KOPT-K1 (cell line): ENCODE results near the gene RYR3.

Experiments
- H3K27ac ChIP-seq: fragments of 200-600 bp; sonication (generic); 2 replicates; pipeline ENCODE4 v1.5.1; 2016; ENCODE audit warnings: antibody characterized with exemption, mild to moderate bottlenecking, low read depth, low read length; ENCODE audit not compliant: poor library complexity, severe bottlenecking
- H3K36me3 ChIP-seq: fragments of 200-600 bp; sonication (generic); 2 replicates; pipeline ENCODE4 v1.5.1; 2017; ENCODE audit warnings: antibody characterized with exemption, mild to moderate bottlenecking, low read length, moderate library complexity; ENCODE audit not compliant: insufficient read depth
- H3K9me3 ChIP-seq: fragments of 200-600 bp; sonication (generic); 2 replicates; pipeline ENCODE4 v1.5.1; 2017; ENCODE audit warnings: antibody characterized with exemption, low read length, mild to moderate bottlenecking; ENCODE audit not compliant: insufficient read depth, poor library complexity, severe bottlenecking

The RYR3 gene

DNA sequence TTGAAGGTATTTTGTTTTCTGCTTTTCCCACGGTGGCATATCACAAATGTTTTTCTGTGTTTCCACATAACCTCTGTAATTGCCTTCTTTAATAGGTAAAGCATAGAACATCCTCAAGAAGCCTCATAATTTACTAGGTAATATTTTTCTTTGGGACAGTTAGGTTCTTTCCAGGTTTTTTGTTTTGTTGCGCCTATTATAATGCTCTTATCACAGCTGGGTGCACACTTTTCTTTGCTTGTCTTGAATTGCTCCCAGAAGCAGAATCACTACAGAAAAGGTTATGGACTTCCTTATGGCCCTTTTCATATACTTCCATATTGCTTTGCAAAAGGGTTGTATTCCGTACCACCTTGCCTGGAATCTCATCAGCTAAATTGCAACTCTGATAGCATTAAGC is 213.5 kb downstream of the RYR3 start:
- H3K9me3 ChIP-seq = no peaks in the 10 kb centered on the region
- no peak overlapping the region for H3K27ac ChIP-seq
- H3K36me3 ChIP-seq = no peaks in the 10 kb centered on the region

- Histone ChIP-seq H3K9me3 (no peaks in the 10 kb centered on the region), H3K36me3 (no peaks in the 10 kb centered on the region), H3K27ac (no peak overlapping the region)
Measured at GRCh38 chr15:33526532-33526931, 215.8 kb downstream of the RYR3 start.

DNA sequence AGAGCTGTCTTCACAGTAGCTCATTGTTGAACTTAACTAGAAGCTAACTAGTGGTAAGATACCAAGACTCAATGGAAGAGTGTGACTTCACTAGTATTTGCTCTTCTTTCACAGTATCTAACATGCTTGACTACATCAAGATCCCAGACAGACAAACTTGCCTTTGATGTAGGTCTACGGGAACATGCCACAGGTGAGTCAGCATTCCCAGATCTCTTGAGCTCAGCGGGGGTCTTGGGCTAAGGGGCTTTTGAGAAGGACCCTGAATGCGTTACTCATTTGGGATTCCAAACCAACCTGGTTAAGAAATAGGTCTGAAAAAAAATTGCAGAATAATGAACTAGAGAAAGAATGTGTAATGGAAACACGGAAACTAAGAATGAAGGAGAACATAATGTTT is 222.4 kb downstream of the RYR3 start:
- no peaks in the 10 kb centered on the region for H3K36me3 ChIP-seq
- no peaks in the 10 kb centered on the region for H3K9me3 ChIP-seq
- H3K27ac ChIP-seq = no peak overlapping the region

- Histone ChIP-seq H3K36me3 (no peaks in the 10 kb centered on the region), H3K27ac (no peak overlapping the region), H3K9me3 (no peaks in the 10 kb centered on the region)
Measured at GRCh38 chr15:33534642-33535041, 223.9 kb downstream of the RYR3 start.

DNA sequence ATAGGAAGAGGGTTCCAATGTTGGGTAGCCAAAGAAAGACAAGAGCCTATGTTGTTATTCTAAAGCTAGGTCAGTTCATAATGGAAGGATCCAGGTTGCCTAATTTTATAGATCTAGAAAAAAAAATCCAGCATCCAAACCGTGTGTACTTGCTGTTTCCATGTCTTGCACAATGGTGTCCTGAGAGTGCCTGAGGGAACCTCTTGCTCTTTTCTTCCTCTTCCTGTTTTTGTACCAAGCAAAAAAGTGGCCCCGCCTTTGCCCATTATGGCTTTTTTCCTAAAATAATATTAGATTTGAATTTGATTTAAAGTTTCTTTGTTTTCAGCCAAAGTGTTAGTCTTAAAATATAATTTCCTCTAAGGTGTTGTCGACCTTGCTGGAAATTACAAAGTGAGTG is 224.4 kb downstream of the RYR3 start:
- no peaks in the 10 kb centered on the region for H3K36me3 ChIP-seq
- H3K27ac ChIP-seq = no peak overlapping the region
- H3K9me3 ChIP-seq = no peaks in the 10 kb centered on the region

DNA sequence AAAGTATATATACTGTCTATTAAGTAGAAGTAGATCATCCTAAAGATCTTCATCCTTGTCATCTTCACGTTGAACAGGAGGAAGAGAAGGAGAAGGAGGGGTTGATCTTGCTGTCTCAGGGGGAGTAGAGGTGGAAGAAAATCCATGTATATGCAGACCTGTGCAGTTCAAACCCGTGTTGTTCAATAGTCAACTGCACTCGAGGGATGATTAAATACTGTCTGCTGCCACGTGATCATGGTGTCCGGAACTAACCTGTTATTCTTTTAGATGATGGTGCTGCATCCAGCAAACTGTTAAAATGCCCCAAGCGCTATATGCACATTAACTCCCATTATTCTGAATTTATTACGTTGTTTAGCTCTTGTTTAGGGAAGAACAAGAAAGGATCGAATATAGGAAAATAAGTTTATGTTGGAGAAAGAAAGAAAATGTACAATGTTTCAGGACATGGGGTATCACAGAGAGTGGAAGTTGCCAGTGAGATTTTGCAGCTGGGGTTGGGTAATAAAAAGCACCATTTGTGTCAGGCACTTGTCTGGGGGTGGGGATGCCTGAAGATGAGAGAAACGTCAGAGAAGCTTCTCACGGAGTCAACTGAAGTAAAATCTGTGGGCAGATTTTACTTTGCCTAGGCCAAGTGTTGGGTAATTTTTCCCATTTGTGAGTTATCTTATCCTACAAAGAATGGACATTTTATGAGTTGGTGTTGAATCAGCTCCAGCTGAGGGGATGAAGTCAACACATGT is 229.2 kb downstream of the RYR3 start:
- Histone ChIP-seq H3K9me3 (no peaks in the 10 kb centered on the region), H3K27ac (no peak overlapping the region), H3K36me3 (no peaks in the 10 kb centered on the region)

DNA sequence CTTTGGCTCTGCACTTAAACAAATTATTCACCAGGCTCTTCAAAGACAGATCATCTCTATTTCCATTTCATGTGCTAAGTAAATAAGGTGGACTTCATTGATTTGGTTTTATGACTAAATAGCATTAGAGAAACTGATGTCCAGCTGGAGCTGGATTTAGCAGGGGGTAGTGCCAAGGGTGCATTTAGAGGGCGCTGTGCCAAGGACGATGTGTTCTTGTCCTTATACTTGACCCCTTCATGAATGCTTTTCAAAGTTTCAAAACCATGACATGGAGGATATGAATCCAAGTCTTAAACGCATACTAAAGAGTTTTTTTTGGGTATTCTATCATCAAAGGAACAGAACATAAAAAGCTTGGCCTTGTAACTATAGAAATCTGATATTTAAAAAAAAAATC is 233.2 kb downstream of the RYR3 start:
- H3K36me3 ChIP-seq = no peaks in the 10 kb centered on the region
- no peak overlapping the region for H3K27ac ChIP-seq
- no peaks in the 10 kb centered on the region for H3K9me3 ChIP-seq

GRCh38 chr15:33545866-33546265 is 235.1 kb downstream of the RYR3 start:
- Histone ChIP-seq H3K9me3 (no peaks in the 10 kb centered on the region), H3K36me3 (no peaks in the 10 kb centered on the region), H3K27ac (no peak overlapping the region)

DNA sequence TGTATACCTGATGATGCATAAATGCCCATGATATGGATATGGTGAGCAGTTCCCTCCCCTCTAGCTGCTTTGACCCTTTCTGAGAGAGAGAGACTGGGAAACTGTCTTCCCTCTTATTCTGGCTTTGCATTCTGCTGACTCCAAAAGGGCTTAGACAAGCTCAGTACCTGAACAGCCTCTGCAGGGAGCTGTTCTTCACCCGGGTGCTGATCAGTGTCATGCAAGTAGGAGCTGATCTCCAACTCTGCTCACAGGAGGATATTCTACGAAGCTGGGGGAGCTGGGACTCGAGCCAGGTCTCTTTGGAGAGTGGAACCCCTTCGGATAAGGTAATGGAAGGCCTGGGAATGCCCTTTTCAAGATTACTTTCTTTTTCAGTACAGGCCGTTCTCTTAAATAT is 237.1 kb downstream of the RYR3 start:
- H3K36me3 ChIP-seq = no peaks in the 10 kb centered on the region
- H3K9me3 ChIP-seq = no peaks in the 10 kb centered on the region
- H3K27ac ChIP-seq = no peak overlapping the region

GRCh38 chr15:33551860-33552259 is 241.1 kb downstream of the RYR3 start:
- Histone ChIP-seq H3K9me3 (no peaks in the 10 kb centered on the region), H3K27ac (no peak overlapping the region), H3K36me3 (no peaks in the 10 kb centered on the region)

DNA sequence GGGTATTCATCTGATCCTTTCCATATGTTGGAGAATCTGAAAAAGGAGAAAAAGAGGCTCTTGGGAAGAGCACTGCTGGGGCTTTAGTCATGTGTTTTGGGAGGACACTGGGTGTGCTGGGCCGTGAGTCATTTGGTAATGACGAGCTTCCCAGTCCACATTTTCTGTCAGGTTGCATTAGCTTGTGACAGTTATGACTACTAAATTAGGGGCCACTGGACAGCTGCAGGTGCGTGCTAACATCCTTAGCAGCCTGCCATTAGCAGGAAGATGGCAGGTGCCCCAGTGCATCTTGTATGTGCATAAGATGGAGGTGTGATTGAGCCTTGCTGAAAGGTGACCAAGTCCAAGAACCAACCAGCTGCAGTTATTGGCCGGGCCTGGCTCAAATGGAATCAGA is 242.4 kb downstream of the RYR3 start:
- no peaks in the 10 kb centered on the region for H3K9me3 ChIP-seq
- H3K27ac ChIP-seq = no peak overlapping the region
- no peaks in the 10 kb centered on the region for H3K36me3 ChIP-seq

GRCh38 chr15:33559207-33559890 is 248.6 kb downstream of the RYR3 start:
- no peaks in the 10 kb centered on the region for H3K36me3 ChIP-seq
- no peak overlapping the region for H3K27ac ChIP-seq
- no peaks in the 10 kb centered on the region for H3K9me3 ChIP-seq

GRCh38 chr15:33561407-33561806 is 250.6 kb downstream of the RYR3 start:
- no peaks in the 10 kb centered on the region for H3K36me3 ChIP-seq
- peaks cover 8% of the 10 kb centered on the region for H3K9me3 ChIP-seq
- H3K27ac ChIP-seq = no peak overlapping the region

DNA sequence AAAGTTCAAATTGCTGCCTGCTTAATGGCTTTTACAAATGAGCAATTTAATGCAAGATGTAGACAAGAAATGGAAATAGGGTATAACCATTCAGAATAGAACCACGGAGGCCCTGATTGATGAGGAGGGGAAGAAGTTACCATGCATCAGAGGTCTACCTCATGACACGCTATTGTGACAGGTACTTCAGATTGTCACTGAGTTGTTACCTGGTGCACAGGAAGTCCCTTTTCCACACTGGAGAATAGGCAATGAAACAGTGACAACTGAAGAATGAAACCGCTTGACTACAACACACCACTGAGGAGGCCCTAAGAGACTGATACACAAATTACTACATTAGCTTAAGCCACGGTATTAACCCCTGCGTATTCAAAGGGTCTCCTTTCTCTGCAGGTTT is 251.2 kb downstream of the RYR3 start:
- Histone ChIP-seq H3K36me3 (no peaks in the 10 kb centered on the region), H3K27ac (no peak overlapping the region), H3K9me3 (peaks cover 8% of the 10 kb centered on the region)

GRCh38 chr15:33565094-33565493 is 254.3 kb downstream of the RYR3 start:
- Histone ChIP-seq H3K27ac (no peak overlapping the region), H3K9me3 (peaks cover 8% of the 10 kb centered on the region), H3K36me3 (no peaks in the 10 kb centered on the region)

DNA sequence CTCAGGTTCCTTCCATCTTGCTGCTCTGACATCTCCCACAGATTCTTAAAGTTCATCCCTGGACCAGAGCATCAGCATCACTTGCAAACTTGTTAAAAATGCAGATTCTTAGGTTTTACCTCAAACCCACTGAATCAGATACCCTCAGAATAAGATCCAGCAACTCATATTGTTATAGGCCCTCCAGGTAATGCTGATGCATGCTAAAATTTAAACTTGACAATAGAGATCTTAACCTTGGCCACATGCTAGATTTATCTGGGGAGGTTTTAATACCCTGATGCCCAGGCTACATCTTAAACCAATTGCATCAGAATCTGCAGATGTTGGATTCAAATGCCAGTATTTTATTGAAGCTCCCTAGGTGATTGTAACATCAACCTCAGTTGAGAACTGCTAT is 256.9 kb downstream of the RYR3 start:
- Histone ChIP-seq H3K9me3 (peaks cover 8% of the 10 kb centered on the region), H3K27ac (no peak overlapping the region), H3K36me3 (no peaks in the 10 kb centered on the region)
